H9 (cell line): ENCODE measurements around the gene CCT7. TPM values are rescaled to one million over a fixed set of nuclear protein-coding genes. Genes with fewer than 3 reads are reported as not detected.

Experiments used
- DNase-seq: peaks from one replicate; pipeline ENCODE4 v3.0.0-alpha.2; 2017
- H2AFZ ChIP-seq: one replicate; pipeline ENCODE4 v1.6.1; 2013; ENCODE audit warnings: mild to moderate bottlenecking, low read length, control low read depth, moderate library complexity
- H2AK5ac ChIP-seq: 2 replicates; pipeline ENCODE4 v1.6.1; 2013; ENCODE audit warnings: low read length, control low read depth, mixed read lengths; ENCODE audit not compliant: insufficient read length
- H2BK120ac ChIP-seq: one replicate; pipeline ENCODE4 v1.6.1; 2013; ENCODE audit warnings: low read depth, mild to moderate bottlenecking, low read length, control low read depth, inconsistent platforms; ENCODE audit not compliant: poor library complexity, severe bottlenecking
- H2BK12ac ChIP-seq: 2 replicates; pipeline ENCODE4 v1.6.1; 2013; ENCODE audit warnings: low read length, control low read depth, mixed read lengths, low read depth; ENCODE audit not compliant: insufficient read length
- H2BK15ac ChIP-seq: 2 replicates; pipeline ENCODE4 v1.6.1; 2013; ENCODE audit warnings: low read depth, low read length, control low read depth
- H2BK20ac ChIP-seq: one replicate; pipeline ENCODE4 v1.6.1; 2013; ENCODE audit warnings: low read depth, mild to moderate bottlenecking, low read length, control low read depth, inconsistent platforms; ENCODE audit not compliant: poor library complexity, severe bottlenecking
- H2BK5ac ChIP-seq: 2 replicates; pipeline ENCODE4 v1.6.1; 2013; ENCODE audit warnings: low read length, control low read depth, mixed read lengths; ENCODE audit not compliant: insufficient read length
- H3K14ac ChIP-seq: 2 replicates; pipeline ENCODE4 v1.6.1; 2013; ENCODE audit warnings: low read length, control low read depth; ENCODE audit not compliant: insufficient read depth
- H3K18ac ChIP-seq: 2 replicates; pipeline ENCODE4 v1.6.1; 2013; ENCODE audit warnings: low read depth, mild to moderate bottlenecking, mixed read lengths, low read length, control low read depth; ENCODE audit not compliant: insufficient read length
- H3K23ac ChIP-seq: 2 replicates; pipeline ENCODE4 v1.6.1; 2013; ENCODE audit warnings: low read length, control low read depth, mixed read lengths, low read depth; ENCODE audit not compliant: insufficient read length
- H3K23me2 ChIP-seq: 2 replicates; pipeline ENCODE4 v1.6.1; 2013; ENCODE audit warnings: low read depth, mild to moderate bottlenecking, mixed read lengths, low read length, control low read depth; ENCODE audit not compliant: insufficient read length, poor library complexity, severe bottlenecking
- H3K27ac ChIP-seq: 2 replicates; pipeline ENCODE4 v1.5.1; 2013; ENCODE audit warnings: low read length, control low read depth, mixed read lengths, low read depth; ENCODE audit not compliant: insufficient read length
- H3K27me3 ChIP-seq: 2 replicates; pipeline ENCODE4 v1.6.1; 2013; ENCODE audit warnings: low read length, control low read depth, inconsistent platforms; ENCODE audit not compliant: insufficient read depth
- H3K4ac ChIP-seq: 2 replicates; pipeline ENCODE4 v1.6.1; 2013; ENCODE audit warnings: low read depth, mild to moderate bottlenecking, control low read depth, inconsistent platforms, low read length, moderate library complexity
- H3K4me1 ChIP-seq: 2 replicates; pipeline ENCODE4 v1.6.1; 2013; ENCODE audit warnings: low read length, control low read depth, inconsistent platforms; ENCODE audit not compliant: insufficient read depth
- H3K4me2 ChIP-seq: 2 replicates; pipeline ENCODE4 v1.6.1; 2013; ENCODE audit warnings: low read length, control low read depth, mixed read lengths; ENCODE audit not compliant: insufficient read length, insufficient read depth
- H3K56ac ChIP-seq: 2 replicates; pipeline ENCODE4 v1.6.1; 2013; ENCODE audit warnings: low read depth, mild to moderate bottlenecking, mixed read lengths, low read length, control low read depth; ENCODE audit not compliant: insufficient read length
- H3K79me1 ChIP-seq: 2 replicates; pipeline ENCODE4 v1.6.1; 2013; ENCODE audit warnings: low read depth, mild to moderate bottlenecking, moderate library complexity, low read length, control low read depth, inconsistent platforms; ENCODE audit not compliant: insufficient read depth, poor library complexity, severe bottlenecking
- H3K79me2 ChIP-seq: 2 replicates; pipeline ENCODE4 v1.6.1; 2013; ENCODE audit warnings: low read length, control low read depth, inconsistent platforms; ENCODE audit not compliant: insufficient read depth
- H3K9ac ChIP-seq: 2 replicates; pipeline ENCODE4 v1.6.1; 2013; ENCODE audit warnings: low read length, control low read depth, mixed read lengths; ENCODE audit not compliant: insufficient read length; ENCODE audit errors: extremely low read depth
- H3K9me3 ChIP-seq: one replicate; pipeline ENCODE4 v1.6.1; 2013; ENCODE audit warnings: low read depth, low read length, inconsistent platforms; ENCODE audit not compliant: control insufficient read depth
- H3T11ph ChIP-seq: one replicate; pipeline ENCODE4 v1.6.1; 2013; ENCODE audit warnings: mild to moderate bottlenecking, low read length, control low read depth, inconsistent platforms
- H4K20me1 ChIP-seq: one replicate; pipeline ENCODE4 v1.6.1; 2013; ENCODE audit not compliant: control insufficient read depth, insufficient read length, insufficient read depth
- H4K5ac ChIP-seq: 2 replicates; pipeline ENCODE4 v1.6.1; 2013; ENCODE audit warnings: low read depth, mild to moderate bottlenecking, mixed read lengths, low read length, control low read depth; ENCODE audit not compliant: insufficient read length
- H4K8ac ChIP-seq: replicated peaks from 2 replicates; pipeline ENCODE4 v1.6.1; 2013; ENCODE audit warnings: low read length, control low read depth, mixed read lengths, low read depth; ENCODE audit not compliant: insufficient read length
- H4K91ac ChIP-seq: 2 replicates; pipeline ENCODE4 v1.6.1; 2013; ENCODE audit warnings: low read depth, mild to moderate bottlenecking, moderate library complexity, mixed read lengths, low read length, control low read depth; ENCODE audit not compliant: insufficient read length
- H3K27ac Mint-ChIP-seq, 3 experiments: 2 replicates in 2 of 3; 3 replicates in 1 of 3; pipeline ENCODE4 v1.8.0; 2020 to 2021; ENCODE audit warnings: mixed read lengths in 3 of 3, mild to moderate bottlenecking in 1 of 3, moderate library complexity in 1 of 3
- H3K27me3 Mint-ChIP-seq: 2 replicates; pipeline ENCODE4 v1.8.0; 2021; ENCODE audit warnings: low read depth, mild to moderate bottlenecking, moderate library complexity, mixed read lengths
- H3K36me3 Mint-ChIP-seq, 3 experiments: 2 replicates in 2 of 3; 3 replicates in 1 of 3; pipeline ENCODE4 v1.8.0; 2020 to 2021; ENCODE audit warnings: low read depth in 3 of 3, mixed read lengths in 3 of 3; ENCODE audit not compliant: insufficient read depth in 1 of 3
- H3K4me1 Mint-ChIP-seq, 2 experiments: 2 replicates each; pipeline ENCODE4 v1.8.0; 2020; ENCODE audit warnings: mixed read lengths in 2 of 2
- H3K4me3 Mint-ChIP-seq, 2 experiments: 2 replicates in 1 of 2; 3 replicates in 1 of 2; pipeline ENCODE4 v1.8.0; 2020 to 2021; ENCODE audit warnings: mild to moderate bottlenecking in 2 of 2, mixed read lengths in 2 of 2, moderate library complexity in 1 of 2
- H3K9me3 Mint-ChIP-seq, 2 experiments: 2 replicates in 1 of 2; 3 replicates in 1 of 2; pipeline ENCODE4 v1.8.0; 2020; ENCODE audit warnings: mild to moderate bottlenecking in 2 of 2, mixed read lengths in 2 of 2, moderate library complexity in 1 of 2
- WGBS: extraction: QIAGEN DNeasy Blood & Tissue Kit; methylation state at CpG from one replicate; pipeline ENCODE4 v1.1.7; 2013; ENCODE audit warnings: missing lambda C conversion rate, low lambda C conversion rate, mixed read lengths; ENCODE audit not compliant: insufficient read length; ENCODE audit errors: extremely low coverage; 5-methylcytosine and 5-hydroxymethylcytosine counted together
- total RNA-seq: library from RNA; stranded (reverse); gene quantifications from 2 replicates; pipeline ENCODE4 v1.2.1, GENCODE V29; 2021
- TF ChIP-seq, protein P1 (sequence below): fragments of 200-600 bp; sonication (generic); conservative IDR thresholded peaks from 3 replicates; pipeline ENCODE4 v1.8.0; 2021; ENCODE audit warnings: antibody characterized with exemption, mild to moderate bottlenecking

The CCT7 gene
- total RNA-seq, 1 experiment from 2014 or later, result 500 TPM

GRCh38 chr2:73208258-73208657 lies 25.9 kb upstream of the CCT7 start:
- Histone ChIP-seq H3K27me3 (peaks cover 9% of the 10 kb centered on the region; the same call in 1 of the 2 replicates), H2BK12ac (no peak overlapping the region), H3T11ph (no peak overlapping the region), H3K79me2 (no peaks in the 10 kb centered on the region), H3K4ac (no peak overlapping the region), H3K56ac (no peak overlapping the region), H3K4me1 (no peaks in the 10 kb centered on the region), H4K91ac (no peak overlapping the region), H3K9me3 (no peaks in the 10 kb centered on the region), H3K27ac (no peak overlapping the region), H2AFZ (no peak overlapping the region), H2BK5ac (no peak overlapping the region), H3K79me1 (no peaks in the 10 kb centered on the region), H4K5ac (no peak overlapping the region), H3K9ac (no peak overlapping the region), H2BK15ac (no peak overlapping the region), H3K23ac (no peak overlapping the region), H2AK5ac (no peak overlapping the region), H4K8ac (no peak overlapping the region), H3K4me2 (no peak overlapping the region), H3K18ac (no peak overlapping the region), H3K14ac (no peak overlapping the region), H2BK120ac (no peak overlapping the region), H3K23me2 (peaks cover 3% of the 10 kb centered on the region), H2BK20ac (no peak overlapping the region), H4K20me1 (no peaks in the 10 kb centered on the region)
- Mint-ChIP-seq H3K4me3 (no peak overlapping the region), H3K36me3 (no peaks in the 10 kb centered on the region; a peak in 1 of 7 replicates), H3K9me3 (peaks cover 4% of the 10 kb centered on the region in 2 experiments; a peak in 1 of 5 replicates), H3K27ac (no peak overlapping the region), H3K27me3 (peaks cover 43% of the 10 kb centered on the region), H3K4me1 (peaks cover 4 to 14% of the 10 kb centered on the region in 2 experiments)
- TF ChIP-seq, protein P1, sequence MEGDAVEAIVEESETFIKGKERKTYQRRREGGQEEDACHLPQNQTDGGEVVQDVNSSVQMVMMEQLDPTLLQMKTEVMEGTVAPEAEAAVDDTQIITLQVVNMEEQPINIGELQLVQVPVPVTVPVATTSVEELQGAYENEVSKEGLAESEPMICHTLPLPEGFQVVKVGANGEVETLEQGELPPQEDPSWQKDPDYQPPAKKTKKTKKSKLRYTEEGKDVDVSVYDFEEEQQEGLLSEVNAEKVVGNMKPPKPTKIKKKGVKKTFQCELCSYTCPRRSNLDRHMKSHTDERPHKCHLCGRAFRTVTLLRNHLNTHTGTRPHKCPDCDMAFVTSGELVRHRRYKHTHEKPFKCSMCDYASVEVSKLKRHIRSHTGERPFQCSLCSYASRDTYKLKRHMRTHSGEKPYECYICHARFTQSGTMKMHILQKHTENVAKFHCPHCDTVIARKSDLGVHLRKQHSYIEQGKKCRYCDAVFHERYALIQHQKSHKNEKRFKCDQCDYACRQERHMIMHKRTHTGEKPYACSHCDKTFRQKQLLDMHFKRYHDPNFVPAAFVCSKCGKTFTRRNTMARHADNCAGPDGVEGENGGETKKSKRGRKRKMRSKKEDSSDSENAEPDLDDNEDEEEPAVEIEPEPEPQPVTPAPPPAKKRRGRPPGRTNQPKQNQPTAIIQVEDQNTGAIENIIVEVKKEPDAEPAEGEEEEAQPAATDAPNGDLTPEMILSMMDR, result no peak
- DNase-seq, result no peak
- no CpG with 5 or more reads among the region's 3 CpGs for WGBS
